GM12891 (cell line): ENCODE data around the gene RNU2-63P. TPM values are rescaled to one million over a fixed set of nuclear protein-coding genes. Genes with fewer than 3 reads are reported as not detected.

Experiments
- DNase-seq: peaks from one replicate; pipeline ENCODE4 v3.0.0; 2011; ENCODE audit warnings: low spot score; ENCODE audit not compliant: insufficient read length
- FAIRE-seq: peaks from 2 replicates; lab custom pipeline; 2011; peaks lifted over from hg19 to GRCh38; lab: Jason Lieb, UNC
- PAX5 ChIP-seq: IDR thresholded peaks from 2 replicates; pipeline ENCODE4 v1.6.1; 2011; ENCODE audit warnings: low read length, moderate library complexity, mild to moderate bottlenecking; ENCODE audit not compliant: insufficient read depth, severe bottlenecking
- POLR2A ChIP-seq: IDR thresholded peaks from 2 replicates; pipeline ENCODE4 v1.6.1; 2011; ENCODE audit warnings: low read depth, low read length, control low read depth
- POLR2AphosphoS5 ChIP-seq: IDR thresholded peaks from 2 replicates; pipeline ENCODE4 v1.6.1; 2011; ENCODE audit warnings: low read depth, low read length, control low read depth
- POU2F2 ChIP-seq: IDR thresholded peaks from 2 replicates; pipeline ENCODE4 v1.6.1; 2011; ENCODE audit warnings: low read depth, mild to moderate bottlenecking, control low read depth, low read length, moderate library complexity
- SPI1 ChIP-seq: IDR thresholded peaks from 2 replicates; pipeline ENCODE4 v1.6.1; 2011; ENCODE audit warnings: low read depth, low read length, control low read depth
- TAF1 ChIP-seq: IDR thresholded peaks from 2 replicates; pipeline ENCODE4 v1.6.1; 2011; ENCODE audit warnings: low read depth, low read length, control low read depth
- polyA plus RNA-seq: library from polyadenylated mRNA; unstranded; fragments of >200 nt; gene quantifications from one replicate; pipeline ENCODE4 v1.2.1, GENCODE V29; 2012; ENCODE audit warnings: low read depth, missing spikeins, inconsistent platforms; ENCODE audit not compliant: missing spikeins

RNU2-63P gene
- polyA plus RNA-seq = not detected

DNA sequence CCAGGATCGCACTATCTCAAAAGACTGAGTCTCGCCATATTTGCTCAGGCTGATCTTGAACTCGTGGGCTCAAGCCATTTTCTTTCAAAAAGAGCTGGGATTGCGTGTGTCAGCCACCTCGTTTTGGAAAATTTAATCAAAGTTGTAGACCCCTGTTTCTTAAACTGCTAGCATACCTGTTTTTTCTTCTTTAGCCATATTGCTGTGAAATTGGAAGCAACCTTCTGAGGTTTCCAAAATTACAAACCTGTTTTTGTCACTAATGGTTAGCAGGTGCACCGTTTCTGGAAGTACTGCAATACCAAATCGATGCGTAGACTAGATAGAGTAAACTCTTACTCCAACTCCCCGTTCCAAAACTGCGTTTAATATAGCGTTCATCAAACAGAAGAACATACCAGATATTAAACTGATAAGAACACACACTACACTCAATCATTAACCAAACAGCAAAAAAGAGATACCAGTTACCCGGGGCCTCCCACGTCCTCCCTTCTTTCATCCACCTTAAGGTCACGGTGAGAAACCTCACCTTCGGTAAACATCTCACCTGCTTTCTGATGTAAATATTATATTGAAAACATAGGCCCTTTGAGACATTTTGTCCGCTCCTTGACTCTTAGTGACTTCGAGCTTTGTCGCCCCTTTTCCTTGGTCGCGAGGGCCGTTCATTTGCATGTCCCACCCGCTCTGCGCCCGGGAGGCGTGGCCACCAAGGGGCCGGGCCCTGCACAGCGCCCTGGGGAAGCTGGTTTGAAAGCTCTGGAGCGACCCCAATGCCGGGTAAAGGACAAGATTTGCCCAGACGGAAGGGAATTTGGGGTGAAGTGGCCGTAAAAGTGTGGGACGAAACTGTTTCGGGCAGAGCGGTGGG, at the start of gene RNU2-63P:
RNU2-63P (minus strand) TSS at position 462 of the 874 bp plus-strand sequence.
- peak; percentile 46 for DNase-seq
- TF ChIP-seq PAX5 = peak; percentile 42
- no peak for TF ChIP-seq SPI1
- TF ChIP-seq POU2F2 = peak; percentile 99
- TF ChIP-seq TAF1 = no peak; the same call in 1 of the 2 replicates
- peak; percentile 100 for TF ChIP-seq POLR2A
- peak; percentile 100 for TF ChIP-seq POLR2AphosphoS5
- peak; percentile 65 for FAIRE-seq

- FAIRE-seq = no peak
Observed at GRCh38 chr2:88061295-88061694, 44.9 kb upstream of the RNU2-63P start.

DNA sequence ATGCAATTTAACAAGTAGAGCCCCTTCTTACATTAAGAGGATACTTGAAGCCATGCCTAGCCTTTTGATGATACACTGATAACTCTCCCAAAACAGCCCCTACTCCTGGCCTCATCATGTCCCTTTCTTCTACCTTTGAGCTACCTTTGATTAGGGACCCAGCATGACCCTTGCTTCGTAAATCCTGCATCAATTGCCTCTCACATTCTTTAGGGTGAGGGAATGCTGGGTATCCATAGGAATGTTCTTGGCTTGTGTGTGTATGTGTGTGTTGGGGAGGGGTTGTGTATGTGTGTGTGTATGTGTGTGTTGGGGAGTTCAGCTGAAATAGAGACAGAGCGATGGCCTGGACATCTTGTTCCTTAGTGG, 44.5 kb upstream of the RNU2-63P start:
- DNase-seq = no peak
- no peak for FAIRE-seq
- no peak for TF ChIP-seq PAX5
- no peak for TF ChIP-seq POU2F2

More at GRCh38 chr2:88061295-88061694, 44.9 kb upstream of the RNU2-63P start:
- no peak for DNase-seq
- TF ChIP-seq POLR2AphosphoS5 (no peak), POLR2A (no peak), PAX5 (no peak), TAF1 (no peak), SPI1 (no peak)

DNA sequence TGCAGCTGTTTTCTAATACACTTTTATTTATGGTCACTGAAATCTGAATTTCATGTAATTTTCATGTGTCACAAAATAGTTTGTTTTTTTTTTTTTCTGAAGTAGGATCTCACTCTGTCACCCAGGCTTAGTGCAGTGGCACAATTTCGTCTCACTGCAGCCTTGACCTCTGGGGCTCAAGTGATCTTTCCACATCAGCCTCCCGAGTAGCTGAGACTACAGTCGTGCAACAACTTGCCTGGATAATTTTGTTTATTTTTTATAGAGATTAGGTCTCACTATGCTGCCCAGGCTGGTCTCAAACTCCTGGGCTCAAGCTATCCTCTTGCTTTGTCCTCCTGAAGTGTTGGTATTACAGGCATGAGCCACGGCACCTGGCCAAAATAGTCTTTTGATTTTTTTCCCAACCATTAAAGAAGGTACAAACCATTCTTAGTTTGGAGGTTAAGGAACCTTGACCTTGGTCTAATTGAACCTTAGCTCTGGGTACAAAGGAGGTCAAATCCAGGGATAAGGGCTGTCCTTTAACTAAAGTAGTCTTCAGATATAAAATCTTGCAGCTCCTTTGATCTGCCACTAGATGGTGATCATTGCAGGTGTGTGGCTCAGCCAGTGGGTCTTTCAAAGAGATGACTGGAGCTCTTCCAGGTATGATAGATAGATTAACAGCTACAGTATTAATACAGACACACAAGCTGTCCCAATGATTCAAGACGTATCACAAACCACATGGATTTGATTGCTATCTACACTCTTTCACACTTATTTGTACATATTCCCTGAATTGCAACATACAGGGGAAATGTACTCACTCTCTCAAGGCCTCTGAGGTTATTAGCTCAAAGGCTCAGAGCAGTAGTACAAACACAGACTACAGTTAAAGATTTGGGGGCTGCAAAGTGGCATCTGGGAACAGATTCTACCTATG, 43.9 kb upstream of the RNU2-63P start:
- no peak for FAIRE-seq
- TF ChIP-seq POLR2AphosphoS5 (no peak), POU2F2 (no peak)
- peak; percentile 28 for DNase-seq

DNA sequence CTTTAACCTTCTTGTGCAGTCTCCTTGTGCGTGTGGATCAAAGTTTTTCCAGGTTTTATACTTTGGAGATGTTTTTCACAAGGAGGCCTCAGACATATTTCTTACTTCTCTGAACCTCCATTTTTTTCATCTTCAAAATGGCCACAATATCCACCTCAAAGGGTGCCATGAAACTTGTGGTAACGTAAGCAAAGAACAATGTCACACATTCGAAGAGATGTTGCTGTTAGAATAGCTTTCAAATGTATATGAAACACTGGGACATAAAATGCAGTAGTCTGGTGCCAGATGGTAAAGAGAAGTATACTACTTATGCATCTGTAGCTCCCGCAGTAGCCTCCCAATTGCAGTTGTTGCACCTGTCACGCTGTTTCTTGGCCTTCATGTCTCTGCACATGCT, 41.8 kb upstream of the RNU2-63P start:
- TF ChIP-seq PAX5 = no peak
- FAIRE-seq (no peak), DNase-seq (no peak)

- no peak for TF ChIP-seq TAF1
- no peak for TF ChIP-seq PAX5
- TF ChIP-seq POU2F2 = no peak
- TF ChIP-seq POLR2A = no peak
- TF ChIP-seq SPI1 = no peak
- TF ChIP-seq POLR2AphosphoS5 = no peak
- FAIRE-seq (no peak), DNase-seq (no peak)
Observed at GRCh38 chr2:88057437-88057844, 41.1 kb upstream of the RNU2-63P start.

- peak; percentile 89 for FAIRE-seq
- TF ChIP-seq TAF1 = peak; percentile 75
- TF ChIP-seq PAX5 = no peak
- TF ChIP-seq POU2F2 = no peak
- peak; percentile 73 for TF ChIP-seq SPI1
- peak; percentile 94 for TF ChIP-seq POLR2AphosphoS5
- TF ChIP-seq POLR2A = peak; percentile 93
- peak; percentile 87 for DNase-seq
Observed at GRCh38 chr2:88055371-88056128, 39.2 kb upstream of the RNU2-63P start, which contains the start of gene KRCC1. TSS of gene KRCC1 (minus strand) at chr2:88055783. CDS start at chr2:88028563, 27,220 bp downstream.

DNA sequence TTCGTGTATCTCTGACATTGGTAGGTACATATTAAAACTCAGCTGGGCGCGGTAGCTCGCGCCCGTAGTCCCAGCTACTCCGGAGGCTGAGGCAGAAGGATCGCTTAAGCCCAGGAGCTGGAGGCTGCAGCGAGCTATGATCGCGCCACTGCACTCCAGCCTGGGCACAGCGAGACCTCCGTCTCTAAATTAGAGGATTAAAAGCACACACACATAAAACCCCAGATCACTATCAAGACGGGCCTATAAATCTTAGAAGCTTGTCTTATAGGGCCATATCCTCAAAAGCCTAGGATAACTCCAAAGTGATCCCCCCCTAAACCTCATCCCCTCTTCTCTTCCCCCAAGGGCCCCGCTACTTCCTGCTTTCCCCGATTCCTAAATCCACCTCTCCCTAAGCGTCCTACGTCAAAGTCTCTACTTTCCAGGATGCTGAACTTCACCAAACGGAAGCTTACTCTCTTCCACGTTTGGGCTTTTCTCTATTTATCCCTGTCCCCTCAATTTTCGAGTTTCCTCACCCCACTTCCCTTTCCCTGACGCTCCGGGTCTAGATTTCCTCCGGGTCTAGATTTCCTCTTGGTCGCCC, 38.5 kb upstream of the RNU2-63P start:
- FAIRE-seq (no peak), DNase-seq (peak; percentile 6)
- TF ChIP-seq PAX5 (no peak), POU2F2 (no peak), SPI1 (peak; percentile 42)
